GM23338 (cell line): Measurements from ENCODE around the gene NRROS. TPM values are rescaled to one million over a fixed set of nuclear protein-coding genes. Genes with fewer than 3 reads are reported as not detected.
A peak's percentile ranks its signal among the peaks of the same experiment; 100 is the strongest.
"Not testable (repeated sequence)": the region's sequence is repeated elsewhere in the genome, so short reads cannot be mapped to it uniquely, and the experiment has no call there.

Experiments
- ATAC-seq: fragments of 200-7000 bp; cut with Tn5 transposase; 3 replicates; pipeline ENCODE4 v1.9.1; 2020
- DNase-seq: peaks from one replicate; pipeline ENCODE4 v3.0.0-alpha.2; 2015; ENCODE audit warnings: low spot score
- H2AFZ ChIP-seq: fragments of 200-600 bp; sonication (generic); 2 replicates; pipeline ENCODE4 v1.8.0; 2016; ENCODE audit warnings: antibody characterized with exemption, mild to moderate bottlenecking, moderate library complexity
- H3F3A ChIP-seq: fragments of 200-600 bp; sonication (generic); replicated peaks from 2 replicates; pipeline ENCODE4 v1.8.0; 2017; ENCODE audit warnings: antibody characterized with exemption, mixed run types, low read depth
- H3K27ac ChIP-seq: fragments of 200-600 bp; sonication (generic); 2 replicates; pipeline ENCODE4 v1.6.1; 2016; ENCODE audit warnings: low read depth
- H3K27me3 ChIP-seq: fragments of 200-600 bp; sonication (generic); 2 replicates; pipeline ENCODE4 v1.8.0; 2016; ENCODE audit warnings: mild to moderate bottlenecking, mixed run types, moderate library complexity; ENCODE audit not compliant: insufficient read depth
- H3K36me3 ChIP-seq: fragments of 200-600 bp; sonication (generic); 2 replicates; pipeline ENCODE4 v1.8.0; 2016; ENCODE audit warnings: mild to moderate bottlenecking; ENCODE audit not compliant: insufficient read depth
- H3K4me1 ChIP-seq: fragments of 200-600 bp; sonication (generic); 2 replicates; pipeline ENCODE4 v1.8.0; 2016; ENCODE audit warnings: mild to moderate bottlenecking, moderate library complexity; ENCODE audit not compliant: insufficient read depth
- H3K4me2 ChIP-seq: fragments of 200-600 bp; sonication (generic); 2 replicates; pipeline ENCODE4 v1.7.1; 2017; ENCODE audit warnings: mixed run types
- H3K4me3 ChIP-seq: fragments of 200-600 bp; sonication (generic); 2 replicates; pipeline ENCODE4 v1.6.1; 2016; ENCODE audit warnings: mixed run types
- H3K79me2 ChIP-seq: fragments of 200-600 bp; sonication (generic); replicated peaks from 2 replicates; pipeline ENCODE4 v1.8.0; 2017; ENCODE audit warnings: mild to moderate bottlenecking; ENCODE audit not compliant: insufficient read depth
- H3K9me2 ChIP-seq: fragments of 200-600 bp; sonication (generic); 2 replicates; pipeline ENCODE4 v1.8.0; 2017; ENCODE audit not compliant: insufficient read depth
- H4K20me1 ChIP-seq: fragments of 200-600 bp; sonication (generic); replicated peaks from 2 replicates; pipeline ENCODE4 v1.8.0; 2017; ENCODE audit warnings: mild to moderate bottlenecking; ENCODE audit not compliant: insufficient read depth
- H3K27ac Mint-ChIP-seq: 2 replicates; pipeline ENCODE4 v1.8.0; 2020; ENCODE audit warnings: inconsistent platforms, mild to moderate bottlenecking, moderate library complexity, mixed read lengths
- H3K27me3 Mint-ChIP-seq: 3 replicates; pipeline ENCODE4 v1.8.0; 2022; ENCODE audit warnings: low read depth, mild to moderate bottlenecking, moderate library complexity, mixed read lengths, inconsistent platforms; ENCODE audit not compliant: insufficient read depth, poor library complexity
- H3K36me3 Mint-ChIP-seq: 3 replicates; pipeline ENCODE4 v1.8.0; 2021; ENCODE audit warnings: low read depth, mild to moderate bottlenecking, inconsistent platforms, moderate library complexity, mixed read lengths
- H3K4me1 Mint-ChIP-seq: 3 replicates; pipeline ENCODE4 v1.8.0; 2020; ENCODE audit warnings: mild to moderate bottlenecking, inconsistent platforms, mixed read lengths
- H3K4me3 Mint-ChIP-seq: 3 replicates; pipeline ENCODE4 v1.8.0; 2021; ENCODE audit warnings: moderate library complexity, mild to moderate bottlenecking, inconsistent platforms, mixed read lengths
- H3K9me3 Mint-ChIP-seq: 3 replicates; pipeline ENCODE4 v1.8.0; 2020; ENCODE audit warnings: moderate library complexity, mild to moderate bottlenecking, inconsistent platforms, mixed read lengths
- EZH2phosphoT487 ChIP-seq: fragments of 200-600 bp; sonication (generic); IDR thresholded peaks from one replicate; pipeline ENCODE4 v1.8.1; 2018; ENCODE audit warnings: antibody characterized with exemption; ENCODE audit not compliant: unreplicated experiment
- STAT1 ChIP-seq: IDR thresholded peaks from one replicate; pipeline ENCODE4 v1.6.1; 2016; ENCODE audit warnings: antibody characterized with exemption; ENCODE audit not compliant: unreplicated experiment
- ZNF462 ChIP-seq: fragments of 250-450 bp; sonication (Bioruptor Pico); IDR thresholded peaks from 2 replicates; pipeline ENCODE4 v1.5.0; 2020; ENCODE audit warnings: mild to moderate bottlenecking, moderate library complexity
- polyA plus RNA-seq: library from polyadenylated mRNA; unstranded; fragments of >200 nt; fragmentation: Nextera tagmentation; extraction: Ambion mirVana; gene quantifications from 2 replicates; pipeline ENCODE4 v1.2.1, GENCODE V29; 2016
- total RNA-seq: library from RNA; depleted of rRNA; stranded (reverse); fragments of >200 nt; shearing (Covaris generic); gene quantifications from 2 replicates; pipeline ENCODE4 v1.2.3, GENCODE V29; 2014

The NRROS gene
- total and polyA plus RNA-seq, 2 experiments from 2014 or later, result 2.3 to 8.5 TPM

- Histone ChIP-seq H3K4me3 (no peak overlapping the region), H3F3A (0 out of 2 replicates have a peak, but pooled peaks cover 7% of the 10 kb centered on the region), H4K20me1 (no peaks in the 10 kb centered on the region), H3K4me1 (peaks cover 17% of the 10 kb centered on the region), H3K4me2 (peak overlapping the region; percentile 33; the same call in 1 of the 2 replicates), H3K9me2 (no peaks in the 10 kb centered on the region), H3K79me2 (no peaks in the 10 kb centered on the region), H3K36me3 (no peaks in the 10 kb centered on the region), H3K27me3 (no peaks in the 10 kb centered on the region), H2AFZ (peak overlapping the region; percentile 54), H3K27ac (0 out of 2 replicates have a peak overlapping the region, but pooled peaks have one; percentile 5)
- Mint-ChIP-seq H3K27me3 (peaks cover 2% of the 10 kb centered on the region), H3K9me3 (no peaks in the 10 kb centered on the region), H3K4me1 (peaks cover 16% of the 10 kb centered on the region), H3K36me3 (no peaks in the 10 kb centered on the region), H3K27ac (peak overlapping the region; percentile 38), H3K4me3 (no peak overlapping the region)
- DNase-seq, result no peak
- TF ChIP-seq ZNF462 (CRISPR knock-in tag), result no peak
- TF ChIP-seq STAT1, result no peak
- TF ChIP-seq EZH2phosphoT487, result no peak
- ATAC-seq, result peak; percentile 55
Observed at GRCh38 chr3:196619223-196619622, 20.3 kb upstream of the NRROS start.

- H3K9me2 ChIP-seq, H3K27me3 ChIP-seq, H3K79me2 ChIP-seq, H3K36me3 Mint-ChIP-seq, H4K20me1 ChIP-seq, DNase-seq, H3F3A ChIP-seq, H3K9me3 Mint-ChIP-seq, H3K27me3 Mint-ChIP-seq, H3K27ac Mint-ChIP-seq, H3K4me3 Mint-ChIP-seq, H3K4me2 ChIP-seq, H3K4me3 ChIP-seq, H3K36me3 ChIP-seq: not testable (repeated sequence)
- H3K27ac ChIP-seq, result peak overlapping the region; percentile 53; the same call in 1 of the 2 replicates
- H2AFZ ChIP-seq, result peak overlapping the region; percentile 89; the same call in 1 of the 2 replicates
- peaks cover 17% of the 10 kb centered on the region for H3K4me1 ChIP-seq
- H3K4me1 Mint-ChIP-seq, result peaks cover 16% of the 10 kb centered on the region
- ATAC-seq, result peak; percentile 50; the same call in 2 of the 3 replicates
Observed at GRCh38 chr3:196619627-196620026, 19.9 kb upstream of the NRROS start.
